Calu3 (cell line): ENCODE measurements around the gene ACAD8. TPM values are rescaled to one million over a fixed set of nuclear protein-coding genes. Genes with fewer than 3 reads are reported as not detected.

Experiments
- BruUV-seq: library from RNA; stranded (reverse); fragments of 400-500 nt; replicated peaks from 2 replicates; lab custom pipeline; 2021; lab: Mats Ljungman, UMichigan
- CTCF ChIA-PET: fragments of 300-600 bp; sonication (Branson Sonifier 250); formaldehyde crosslinking; loops from one replicate; lab custom pipeline; 2022; ENCODE audit warnings: antibody characterized with exemption; lab: Charles Lee
- DNase-seq: peaks from one replicate; pipeline ENCODE4 v3.0.0; 2022
- H3K27ac Mint-ChIP-seq: one replicate; pipeline ENCODE4 v1.8.0; 2022; ENCODE audit warnings: mixed read lengths; ENCODE audit not compliant: unreplicated experiment
- H3K27me3 Mint-ChIP-seq: one replicate; pipeline ENCODE4 v1.8.0; 2022; ENCODE audit warnings: mixed read lengths; ENCODE audit not compliant: unreplicated experiment
- H3K36me3 Mint-ChIP-seq: one replicate; pipeline ENCODE4 v1.8.0; 2022; ENCODE audit warnings: mild to moderate bottlenecking, moderate library complexity, mixed read lengths; ENCODE audit not compliant: insufficient read depth, unreplicated experiment
- H3K4me1 Mint-ChIP-seq: one replicate; pipeline ENCODE4 v1.8.0; 2022; ENCODE audit warnings: mild to moderate bottlenecking, low read depth, mixed read lengths; ENCODE audit not compliant: unreplicated experiment
- H3K4me3 Mint-ChIP-seq: one replicate; pipeline ENCODE4 v1.8.0; 2022; ENCODE audit warnings: mild to moderate bottlenecking, low read depth, moderate library complexity, mixed read lengths; ENCODE audit not compliant: unreplicated experiment
- H3K9me3 Mint-ChIP-seq: one replicate; pipeline ENCODE4 v1.8.0; 2022; ENCODE audit warnings: low read depth, mixed read lengths; ENCODE audit not compliant: unreplicated experiment
- intact Hi-C: fragments of 100-400 bp; cut with micrococcal nuclease; formaldehyde crosslinking; loops from one replicate; pipeline ENCODE4 v1.10.0; 2022; ENCODE audit not compliant: unreplicated experiment
- total RNA-seq: library from RNA; stranded (reverse); gene quantifications from 2 replicates; pipeline ENCODE4 v1.2.3, GENCODE V29; 2022
- TF ChIP-seq, protein P1 (sequence below): fragments of 200-600 bp; IDR thresholded peaks from one replicate; pipeline ENCODE4 v1.8.0; 2022; ENCODE audit warnings: antibody characterized with exemption; ENCODE audit not compliant: unreplicated experiment

ACAD8 gene
- total RNA-seq, 1 experiment from 2014 or later = 21.0 TPM

DNA sequence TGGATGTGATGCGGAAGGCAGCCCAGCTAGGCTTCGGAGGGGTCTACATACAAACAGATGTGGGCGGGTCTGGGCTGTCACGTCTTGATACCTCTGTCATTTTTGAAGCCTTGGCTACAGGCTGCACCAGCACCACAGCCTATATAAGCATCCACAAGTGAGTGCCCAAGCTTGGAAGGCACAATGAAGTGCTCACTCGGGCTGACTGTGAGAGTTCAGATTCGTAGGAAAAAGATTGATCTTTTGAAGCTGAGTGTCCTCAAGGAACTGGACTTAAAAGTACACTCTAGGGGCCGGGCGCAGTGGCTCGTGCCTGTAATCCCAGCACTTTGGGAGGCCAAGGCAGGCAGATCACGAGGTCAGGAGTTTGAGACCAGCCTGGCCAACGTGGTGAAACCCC lies 3.7 kb downstream of the ACAD8 start:
- BruUV-seq = no TSS peak
- Mint-ChIP-seq H3K36me3 (peaks cover 23% of the 10 kb centered on the region), H3K27me3 (no peaks in the 10 kb centered on the region), H3K4me3 (no peak overlapping the region), H3K27ac (no peak overlapping the region), H3K9me3 (no peaks in the 10 kb centered on the region), H3K4me1 (peaks cover 12% of the 10 kb centered on the region)
- CTCF ChIA-PET = no interaction called here
- intact Hi-C loops = no loop called here
- TF ChIP-seq, protein P1, sequence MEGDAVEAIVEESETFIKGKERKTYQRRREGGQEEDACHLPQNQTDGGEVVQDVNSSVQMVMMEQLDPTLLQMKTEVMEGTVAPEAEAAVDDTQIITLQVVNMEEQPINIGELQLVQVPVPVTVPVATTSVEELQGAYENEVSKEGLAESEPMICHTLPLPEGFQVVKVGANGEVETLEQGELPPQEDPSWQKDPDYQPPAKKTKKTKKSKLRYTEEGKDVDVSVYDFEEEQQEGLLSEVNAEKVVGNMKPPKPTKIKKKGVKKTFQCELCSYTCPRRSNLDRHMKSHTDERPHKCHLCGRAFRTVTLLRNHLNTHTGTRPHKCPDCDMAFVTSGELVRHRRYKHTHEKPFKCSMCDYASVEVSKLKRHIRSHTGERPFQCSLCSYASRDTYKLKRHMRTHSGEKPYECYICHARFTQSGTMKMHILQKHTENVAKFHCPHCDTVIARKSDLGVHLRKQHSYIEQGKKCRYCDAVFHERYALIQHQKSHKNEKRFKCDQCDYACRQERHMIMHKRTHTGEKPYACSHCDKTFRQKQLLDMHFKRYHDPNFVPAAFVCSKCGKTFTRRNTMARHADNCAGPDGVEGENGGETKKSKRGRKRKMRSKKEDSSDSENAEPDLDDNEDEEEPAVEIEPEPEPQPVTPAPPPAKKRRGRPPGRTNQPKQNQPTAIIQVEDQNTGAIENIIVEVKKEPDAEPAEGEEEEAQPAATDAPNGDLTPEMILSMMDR = no peak
- DNase-seq = no peak

DNA sequence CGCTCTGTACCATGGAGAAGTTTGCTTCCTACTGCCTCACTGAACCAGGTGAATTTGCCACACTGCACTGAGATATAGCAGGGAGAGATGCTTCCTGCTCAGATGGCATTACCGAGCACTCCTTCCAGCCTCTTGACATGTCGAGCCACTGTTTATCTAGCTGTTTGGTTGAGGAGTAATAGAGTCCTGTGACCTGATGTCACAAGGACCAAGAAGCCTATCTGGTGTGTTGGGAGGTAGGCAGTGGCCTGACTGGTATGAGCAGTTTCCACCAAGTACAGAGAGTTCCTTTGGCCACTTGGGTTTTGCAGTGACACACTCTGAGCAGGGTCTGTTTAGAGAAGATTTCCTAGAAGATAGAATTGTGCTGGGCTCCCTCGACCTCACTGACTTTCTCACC lies 5.2 kb downstream of the ACAD8 start:
- Mint-ChIP-seq H3K36me3 (peaks cover 9% of the 10 kb centered on the region), H3K9me3 (no peaks in the 10 kb centered on the region), H3K4me1 (no peaks in the 10 kb centered on the region), H3K27ac (no peak overlapping the region), H3K4me3 (no peak overlapping the region), H3K27me3 (no peaks in the 10 kb centered on the region)
- DNase-seq = no peak
- CTCF ChIA-PET = no interaction called here
- intact Hi-C loops = no loop called here
- no TSS peak for BruUV-seq
- TF ChIP-seq, protein P1 = no peak

DNA sequence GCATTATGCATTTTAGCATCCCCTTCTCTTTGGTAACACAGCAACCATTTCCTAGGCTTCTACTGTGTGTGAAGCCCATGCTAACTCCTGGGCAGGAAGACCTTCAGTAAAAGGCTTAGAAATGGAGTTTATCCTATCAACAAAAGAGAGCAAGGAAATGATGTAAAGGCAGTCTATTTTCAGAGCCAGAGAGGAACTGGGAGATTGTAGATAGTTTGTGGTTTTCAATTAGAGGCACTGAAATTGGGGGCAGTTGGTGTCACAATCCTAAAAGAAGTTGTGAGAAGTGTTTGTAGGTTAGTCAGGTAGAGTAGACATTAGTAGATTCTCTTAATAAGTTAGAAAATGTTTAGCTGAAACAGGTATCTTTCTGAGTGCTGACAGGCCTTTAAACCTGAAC lies 7.1 kb downstream of the ACAD8 start:
- CTCF ChIA-PET = no interaction called here
- TF ChIP-seq, protein P1 = no peak
- Mint-ChIP-seq H3K4me1 (no peaks in the 10 kb centered on the region), H3K4me3 (no peak overlapping the region), H3K36me3 (no peaks in the 10 kb centered on the region), H3K9me3 (no peaks in the 10 kb centered on the region), H3K27ac (no peak overlapping the region), H3K27me3 (no peaks in the 10 kb centered on the region)
- DNase-seq = no peak
- intact Hi-C loops = loop anchor here (10.0 kb wide), 1 partner anchor 314 kb away; no protein-coding TSS in a partner anchor
- no TSS peak for BruUV-seq

DNA sequence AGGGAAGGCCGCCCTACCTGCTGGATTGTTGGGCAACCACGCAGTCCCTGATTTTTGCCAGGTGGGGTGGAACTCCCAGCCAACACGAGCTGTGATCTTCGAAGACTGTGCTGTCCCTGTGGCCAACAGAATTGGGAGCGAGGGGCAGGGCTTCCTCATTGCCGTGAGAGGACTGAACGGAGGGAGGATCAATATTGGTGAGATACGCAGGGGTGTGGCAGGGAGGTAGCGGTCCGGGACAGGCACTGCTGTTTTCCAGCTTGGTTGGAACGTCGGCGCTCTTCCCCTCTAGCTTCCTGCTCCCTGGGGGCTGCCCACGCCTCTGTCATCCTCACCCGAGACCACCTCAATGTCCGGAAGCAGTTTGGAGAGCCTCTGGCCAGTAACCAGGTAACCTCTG lies 7.6 kb downstream of the ACAD8 start:
- H3K27ac Mint-ChIP-seq = no peak overlapping the region
- intact Hi-C loops = loop anchor here (10.0 kb wide), 1 partner anchor 314 kb away; no protein-coding TSS in a partner anchor
- CTCF ChIA-PET = no interaction called here
- TF ChIP-seq, protein P1 = no peak
- no peak overlapping the region for H3K4me3 Mint-ChIP-seq
- H3K36me3 Mint-ChIP-seq = no peaks in the 10 kb centered on the region
- H3K9me3 Mint-ChIP-seq = no peaks in the 10 kb centered on the region
- DNase-seq = no peak
- H3K4me1 Mint-ChIP-seq = peaks cover under 1% of the 10 kb centered on the region
- H3K27me3 Mint-ChIP-seq = no peaks in the 10 kb centered on the region
- BruUV-seq = no TSS peak
